ENCODE data around the gene PFDN6. TPM values are rescaled to one million over a fixed set of nuclear protein-coding genes. Genes with fewer than 3 reads are reported as not detected.
"Not testable (repeated sequence)": the region's sequence is repeated elsewhere in the genome, so short reads cannot be mapped to it uniquely, and the experiment has no call there.

PFDN6 gene
- total and polyA plus RNA-seq, 4 donors, result 19.8 to 114 (median 47.5) TPM

GRCh38 chr6:33250731-33251130 is 38.7 kb upstream of the PFDN6 start:
- DNase-seq, result no peak
- H3K27ac ChIP-seq (ENCODE audit: low read depth in 1 of 2, low read length in 2 of 2), result no peak overlapping the region
- 91 to 97% methylated on average over 13 of the region's 13 CpGs for WGBS, 2 donors
- no peaks in the 10 kb centered on the region for H3K4me1 ChIP-seq (ENCODE audit: control insufficient read depth in 1 of 2, insufficient read depth in 2 of 2, low read length in 2 of 2)
- H3K27me3 ChIP-seq (ENCODE audit: control insufficient read depth in 1 of 2, insufficient read depth in 2 of 2, low read length in 1 of 2), result no peaks in the 10 kb centered on the region
- H3K9me3 ChIP-seq (ENCODE audit: control insufficient read depth, low read length), result no peaks in the 10 kb centered on the region
- no peak for ATAC-seq (ENCODE audit: low FRiP score)
- no peak overlapping the region for H3K4me3 ChIP-seq (ENCODE audit: low read length in 2 of 2)
- no peaks in the 10 kb centered on the region for H3K36me3 ChIP-seq (ENCODE audit: control insufficient read depth in 1 of 2, insufficient read depth in 2 of 2, low read length in 1 of 2)
- intact Hi-C loops (cut with DNase I), result no loop called here

GRCh38 chr6:33251395-33252012 is 37.9 kb upstream of the PFDN6 start:
- H3K27ac ChIP-seq (ENCODE audit: low read depth in 1 of 2, low read length in 2 of 2), result no peak overlapping the region
- no peaks in the 10 kb centered on the region for H3K36me3 ChIP-seq (ENCODE audit: control insufficient read depth in 1 of 2, insufficient read depth in 2 of 2, low read length in 1 of 2)
- no peak for ATAC-seq (ENCODE audit: low FRiP score)
- DNase-seq, result no peak
- no peaks in the 10 kb centered on the region for H3K4me1 ChIP-seq (ENCODE audit: control insufficient read depth in 1 of 2, insufficient read depth in 2 of 2, low read length in 2 of 2)
- H3K4me3 ChIP-seq (ENCODE audit: low read length in 2 of 2), result no peak overlapping the region
- 83 to 89% methylated on average over 6 of the region's 6 CpGs for WGBS, 2 donors
- H3K27me3 ChIP-seq (ENCODE audit: control insufficient read depth in 1 of 2, insufficient read depth in 2 of 2, low read length in 1 of 2), result no peaks in the 10 kb centered on the region
- intact Hi-C loops (cut with DNase I), result no loop called here
- no peaks in the 10 kb centered on the region for H3K9me3 ChIP-seq (ENCODE audit: control insufficient read depth, low read length)

- no peaks in the 10 kb centered on the region for H3K9me3 ChIP-seq (ENCODE audit: control insufficient read depth, low read length)
- no peaks in the 10 kb centered on the region for H3K27me3 ChIP-seq (ENCODE audit: control insufficient read depth in 1 of 2, insufficient read depth in 2 of 2, low read length in 1 of 2)
- DNase-seq (no peak), ATAC-seq (ENCODE audit: low FRiP score) (no peak)
- H3K4me3 ChIP-seq (ENCODE audit: low read length in 2 of 2), result no peak overlapping the region
- intact Hi-C loops (cut with DNase I), result no loop called here
- H3K36me3 ChIP-seq (ENCODE audit: control insufficient read depth in 1 of 2, insufficient read depth in 2 of 2, low read length in 1 of 2), result no peaks in the 10 kb centered on the region
- no peak overlapping the region for H3K27ac ChIP-seq (ENCODE audit: low read depth in 1 of 2, low read length in 2 of 2)
- H3K4me1 ChIP-seq (ENCODE audit: control insufficient read depth in 1 of 2, insufficient read depth in 2 of 2, low read length in 2 of 2), result no peaks in the 10 kb centered on the region
Measured at GRCh38 chr6:33252759-33253158, 36.6 kb upstream of the PFDN6 start.

- 89 to 90% methylated on average over 4 of the region's 4 CpGs for WGBS, 2 donors
Measured at GRCh38 chr6:33254591-33254990, 34.8 kb upstream of the PFDN6 start.

GRCh38 chr6:33259032-33259431 is 30.4 kb upstream of the PFDN6 start:
- intact Hi-C loops (cut with DNase I), result no loop called here
- ATAC-seq (ENCODE audit: low FRiP score), result no peak
- no peaks in the 10 kb centered on the region for H3K27me3 ChIP-seq (ENCODE audit: control insufficient read depth in 1 of 2, insufficient read depth in 2 of 2, low read length in 1 of 2)
- no peak for DNase-seq
- no peaks in the 10 kb centered on the region for H3K36me3 ChIP-seq (ENCODE audit: control insufficient read depth in 1 of 2, insufficient read depth in 2 of 2, low read length in 1 of 2)
- H3K9me3 ChIP-seq (ENCODE audit: control insufficient read depth, low read length), result no peaks in the 10 kb centered on the region
- no peaks in the 10 kb centered on the region for H3K4me1 ChIP-seq (ENCODE audit: control insufficient read depth in 1 of 2, insufficient read depth in 2 of 2, low read length in 2 of 2)
- no peak overlapping the region for H3K27ac ChIP-seq (ENCODE audit: low read depth in 1 of 2, low read length in 2 of 2)
- 86% methylated on average over 5 of the region's 5 CpGs for WGBS, 2 donors
- no peak overlapping the region for H3K4me3 ChIP-seq (ENCODE audit: low read length in 2 of 2)

More at GRCh38 chr6:33254591-33254990, 34.8 kb upstream of the PFDN6 start:
- Histone ChIP-seq H3K27ac (ENCODE audit: low read depth in 1 of 2, low read length in 2 of 2) (no peak overlapping the region), H3K4me1 (ENCODE audit: control insufficient read depth in 1 of 2, insufficient read depth in 2 of 2, low read length in 2 of 2) (no peaks in the 10 kb centered on the region), H3K36me3 (ENCODE audit: control insufficient read depth in 1 of 2, insufficient read depth in 2 of 2, low read length in 1 of 2) (no peaks in the 10 kb centered on the region), H3K27me3 (ENCODE audit: control insufficient read depth in 1 of 2, insufficient read depth in 2 of 2, low read length in 1 of 2) (no peaks in the 10 kb centered on the region), H3K9me3 (ENCODE audit: control insufficient read depth, low read length) (no peaks in the 10 kb centered on the region), H3K4me3 (ENCODE audit: low read length in 2 of 2) (no peak overlapping the region)
- no peak for DNase-seq
- no peak for ATAC-seq (ENCODE audit: low FRiP score)
- intact Hi-C loops (cut with DNase I), result no loop called here

- H3K27ac ChIP-seq (ENCODE audit: low read depth in 1 of 2, low read length in 2 of 2); H3K4me1 ChIP-seq (ENCODE audit: control insufficient read depth in 1 of 2, insufficient read depth in 2 of 2, low read length in 2 of 2); H3K27me3 ChIP-seq (ENCODE audit: control insufficient read depth in 1 of 2, insufficient read depth in 2 of 2, low read length in 1 of 2); DNase-seq; H3K4me3 ChIP-seq (ENCODE audit: low read length in 2 of 2); intact Hi-C loops (cut with DNase I); ATAC-seq (ENCODE audit: low FRiP score); H3K9me3 ChIP-seq (ENCODE audit: control insufficient read depth, low read length); H3K36me3 ChIP-seq (ENCODE audit: control insufficient read depth in 1 of 2, insufficient read depth in 2 of 2, low read length in 1 of 2): not testable (repeated sequence)
- WGBS, 2 donors, result 92 to 93% methylated on average over 3 of the region's 3 CpGs
Measured at GRCh38 chr6:33262490-33262889, 26.9 kb upstream of the PFDN6 start.

- H3K27me3 ChIP-seq (ENCODE audit: control insufficient read depth in 1 of 2, insufficient read depth in 2 of 2, low read length in 1 of 2), result no peaks in the 10 kb centered on the region
- no peak overlapping the region for H3K4me3 ChIP-seq (ENCODE audit: low read length in 2 of 2)
- intact Hi-C loops (cut with DNase I), result no loop called here
- H3K9me3 ChIP-seq (ENCODE audit: control insufficient read depth, low read length), result no peaks in the 10 kb centered on the region
- WGBS, 2 donors, result 85 to 89% methylated on average over 7 of the region's 7 CpGs
- no peak overlapping the region for H3K27ac ChIP-seq (ENCODE audit: low read depth in 1 of 2, low read length in 2 of 2)
- H3K36me3 ChIP-seq (ENCODE audit: control insufficient read depth in 1 of 2, insufficient read depth in 2 of 2, low read length in 1 of 2), result peaks cover 0 to 3% of the 10 kb centered on the region in 2 donors
- no peak for DNase-seq
- H3K4me1 ChIP-seq (ENCODE audit: control insufficient read depth in 1 of 2, insufficient read depth in 2 of 2, low read length in 2 of 2), result no peaks in the 10 kb centered on the region
- ATAC-seq (ENCODE audit: low FRiP score), result no peak
Measured at GRCh38 chr6:33264015-33264414, 25.4 kb upstream of the PFDN6 start.

- Histone ChIP-seq H3K4me3 (ENCODE audit: low read length in 2 of 2) (peak overlapping the region; percentile 63 to 84), H3K27ac (ENCODE audit: low read depth in 1 of 2, low read length in 2 of 2) (peak overlapping the region; percentile 56 to 67), H3K27me3 (ENCODE audit: control insufficient read depth in 1 of 2, insufficient read depth in 2 of 2, low read length in 1 of 2) (no peaks in the 10 kb centered on the region), H3K36me3 (ENCODE audit: control insufficient read depth in 1 of 2, insufficient read depth in 2 of 2, low read length in 1 of 2) (peaks cover 0 to 3% of the 10 kb centered on the region in 2 donors), H3K4me1 (ENCODE audit: control insufficient read depth in 1 of 2, insufficient read depth in 2 of 2, low read length in 2 of 2) (no peaks in the 10 kb centered on the region), H3K9me3 (ENCODE audit: control insufficient read depth, low read length) (no peaks in the 10 kb centered on the region)
- DNase-seq, result no peak
- intact Hi-C loops (cut with DNase I), result no loop called here
- 2% methylated on average over 7 of the region's 7 CpGs for WGBS, 2 donors
- no peak for ATAC-seq (ENCODE audit: low FRiP score)
Measured at GRCh38 chr6:33271117-33271467, 18.3 kb upstream of the PFDN6 start.

GRCh38 chr6:33271468-33272274 is 17.7 kb upstream of the PFDN6 start, which contains the start of the genes RPS18 and VPS52:
TSS of gene RPS18 (plus strand) at chr6:33272075. CDS start at chr6:33272120, 45 bp downstream.
TSS of gene VPS52 (minus strand) at chr6:33271876. CDS start at chr6:33271675, 201 bp downstream.
- Histone ChIP-seq H3K27me3 (ENCODE audit: control insufficient read depth in 1 of 2, insufficient read depth in 2 of 2, low read length in 1 of 2) (no peaks in the 10 kb centered on the region), H3K27ac (ENCODE audit: low read depth in 1 of 2, low read length in 2 of 2) (peak within 1 kb of the TSS; percentile 67 to 68), H3K9me3 (ENCODE audit: control insufficient read depth, low read length) (no peaks in the 10 kb centered on the region), H3K36me3 (ENCODE audit: control insufficient read depth in 1 of 2, insufficient read depth in 2 of 2, low read length in 1 of 2) (peaks cover 0 to 3% of the 10 kb centered on the region in 2 donors), H3K4me1 (ENCODE audit: control insufficient read depth in 1 of 2, insufficient read depth in 2 of 2, low read length in 2 of 2) (no peaks in the 10 kb centered on the region), H3K4me3 (ENCODE audit: low read length in 2 of 2) (peak within 1 kb of the TSS; percentile 63 to 84)
- WGBS, 2 donors, result 0% methylated on average over 48 of the region's 48 CpGs
- intact Hi-C loops (cut with DNase I), result no loop called here
- ATAC-seq (ENCODE audit: low FRiP score) (peak; percentile 96), DNase-seq (peak; percentile 93 to 95)
